HFFc6 (cell line): ENCODE data around the gene IFITM10. TPM values are rescaled to one million over a fixed set of nuclear protein-coding genes. Genes with fewer than 3 reads are reported as not detected.

Source experiments
- DNase-seq: peaks from one replicate; pipeline ENCODE4 v3.0.0-alpha.2; 2018
- H3K27ac Mint-ChIP-seq: 2 replicates; pipeline ENCODE4 v1.8.0; 2020; ENCODE audit warnings: mild to moderate bottlenecking, mixed read lengths
- H3K27me3 Mint-ChIP-seq: 2 replicates; pipeline ENCODE4 v1.8.0; 2021; ENCODE audit warnings: mild to moderate bottlenecking, moderate library complexity, mixed read lengths; ENCODE audit not compliant: insufficient read depth
- H3K36me3 Mint-ChIP-seq: 2 replicates; pipeline ENCODE4 v1.8.0; 2021; ENCODE audit warnings: low read depth, mixed read lengths
- H3K4me1 Mint-ChIP-seq: 2 replicates; pipeline ENCODE4 v1.8.0; 2020; ENCODE audit warnings: low read depth, mixed read lengths
- H3K4me3 Mint-ChIP-seq: 2 replicates; pipeline ENCODE4 v1.8.0; 2020; ENCODE audit warnings: mild to moderate bottlenecking, moderate library complexity, mixed read lengths
- H3K9me3 Mint-ChIP-seq: 2 replicates; pipeline ENCODE4 v1.8.0; 2020; ENCODE audit warnings: mild to moderate bottlenecking, mixed read lengths
- CTCF ChIP-seq: fragments of 200-600 bp; sonication (generic); IDR thresholded peaks from 2 replicates; pipeline ENCODE4 v1.5.0; 2021; ENCODE audit warnings: antibody characterized with exemption, mild to moderate bottlenecking
- total RNA-seq, 6 experiments: library from RNA; stranded (reverse); fragmentation: NEBNext Ultra II Directional; extraction: Animal tissue kit (Norgen Biotek cat#: 25700); gene quantifications; 2 replicates in 1 of 6; 3 replicates in 5 of 6; pipeline ENCODE4 v1.2.3, GENCODE V29; 2021

Gene IFITM10
- total RNA-seq, 6 experiments from 2014 or later, result 0.21 to 0.71 (median 0.45) TPM

DNA sequence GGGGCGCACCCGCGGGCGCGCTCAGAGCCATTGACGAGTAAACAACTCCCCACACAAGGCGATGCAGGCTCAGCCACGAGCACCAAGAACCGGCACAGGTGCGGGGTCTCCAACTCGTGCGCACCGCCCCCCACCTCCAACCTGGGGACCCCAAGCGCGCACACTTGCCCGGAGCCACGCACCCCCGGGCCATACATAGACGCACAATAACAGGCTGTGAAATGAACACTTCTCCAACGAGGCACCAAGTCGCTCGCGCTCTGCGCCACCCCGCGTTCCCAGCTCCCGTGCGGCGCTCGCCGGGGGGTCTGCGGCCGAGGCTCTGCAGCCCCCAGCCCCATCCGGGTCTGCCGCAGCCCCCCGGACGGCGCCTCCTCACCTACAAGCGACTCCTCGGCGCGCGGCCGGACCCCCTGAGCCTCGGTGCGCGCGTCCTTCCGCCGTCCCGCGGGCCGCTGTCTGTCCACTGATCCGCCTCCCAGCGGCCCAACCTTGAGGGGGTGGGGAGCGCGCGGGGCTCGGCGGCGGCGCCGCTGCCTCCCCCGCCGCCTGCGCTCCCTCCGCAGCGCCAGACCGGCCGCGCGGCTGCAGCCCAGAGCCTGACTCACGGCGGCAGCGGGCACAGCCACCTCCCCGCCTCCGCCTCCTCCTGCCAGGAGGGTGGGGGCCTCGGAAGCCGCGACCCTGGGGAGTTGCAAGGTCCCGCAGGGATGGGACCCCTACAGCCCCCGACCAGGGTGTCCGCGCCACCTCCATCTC lies 1.6 kb downstream of the IFITM10 start:
- peaks cover 5% of the 10 kb centered on the region for H3K9me3 Mint-ChIP-seq
- peaks cover 6% of the 10 kb centered on the region for H3K36me3 Mint-ChIP-seq
- peaks cover 14% of the 10 kb centered on the region for H3K4me1 Mint-ChIP-seq
- no peak for TF ChIP-seq CTCF
- peaks cover 16% of the 10 kb centered on the region for H3K27me3 Mint-ChIP-seq
- H3K4me3 Mint-ChIP-seq, result peak overlapping the region; percentile 43; the same call in 1 of the 2 replicates
- H3K27ac Mint-ChIP-seq, result no peak overlapping the region
- DNase-seq, result no peak

DNA sequence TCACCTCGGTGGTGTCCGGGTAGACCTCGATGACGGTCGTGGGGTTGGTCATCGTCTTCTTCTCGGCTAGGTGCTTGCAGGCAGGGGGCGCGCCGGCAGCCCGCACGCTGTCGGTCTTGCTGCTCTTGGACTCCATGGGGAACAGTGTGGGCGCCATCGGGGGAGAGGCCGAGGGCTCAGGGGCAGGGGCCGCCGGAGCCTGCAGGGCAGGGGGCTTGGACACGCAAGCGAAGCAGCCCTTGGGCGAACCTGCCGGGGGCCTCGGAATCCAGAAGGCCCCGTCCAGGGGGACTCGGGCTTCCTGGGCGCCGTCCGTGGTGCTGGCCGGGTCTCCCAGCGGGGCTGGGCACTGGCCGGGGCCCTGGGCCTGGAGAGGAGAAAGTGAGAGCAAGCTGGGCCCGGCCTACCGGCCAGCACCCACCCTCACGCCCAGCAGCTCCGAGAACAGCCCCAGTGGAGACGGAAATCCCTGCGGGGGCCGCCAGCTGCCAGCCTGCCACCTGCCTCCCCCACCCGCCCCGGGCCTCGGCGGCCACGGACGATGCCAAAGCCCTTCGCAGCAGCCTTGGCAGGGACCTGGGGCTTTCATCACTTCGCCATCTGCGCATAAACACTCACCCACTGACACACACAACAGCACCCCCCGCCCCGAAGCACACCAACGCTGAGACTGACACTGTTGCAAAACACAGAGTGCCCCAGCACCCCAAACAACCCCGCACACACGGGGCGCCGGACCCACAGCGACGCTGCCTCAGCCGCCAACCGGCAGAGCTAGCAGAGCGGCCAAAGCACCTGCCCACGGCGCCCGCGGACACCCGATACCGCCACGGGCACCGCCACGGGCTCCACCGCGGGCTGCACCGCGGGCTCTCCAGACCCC lies 2.4 kb downstream of the IFITM10 start:
- Mint-ChIP-seq H3K27me3 (peaks cover 16% of the 10 kb centered on the region), H3K4me3 (no peak overlapping the region; the same call in 1 of the 2 replicates), H3K4me1 (peaks cover 14% of the 10 kb centered on the region), H3K36me3 (peaks cover 6% of the 10 kb centered on the region), H3K9me3 (peaks cover 5% of the 10 kb centered on the region), H3K27ac (no peak overlapping the region)
- 0 out of 2 replicates have a peak, but pooled peaks have one; percentile 12 for TF ChIP-seq CTCF
- no peak for DNase-seq

DNA sequence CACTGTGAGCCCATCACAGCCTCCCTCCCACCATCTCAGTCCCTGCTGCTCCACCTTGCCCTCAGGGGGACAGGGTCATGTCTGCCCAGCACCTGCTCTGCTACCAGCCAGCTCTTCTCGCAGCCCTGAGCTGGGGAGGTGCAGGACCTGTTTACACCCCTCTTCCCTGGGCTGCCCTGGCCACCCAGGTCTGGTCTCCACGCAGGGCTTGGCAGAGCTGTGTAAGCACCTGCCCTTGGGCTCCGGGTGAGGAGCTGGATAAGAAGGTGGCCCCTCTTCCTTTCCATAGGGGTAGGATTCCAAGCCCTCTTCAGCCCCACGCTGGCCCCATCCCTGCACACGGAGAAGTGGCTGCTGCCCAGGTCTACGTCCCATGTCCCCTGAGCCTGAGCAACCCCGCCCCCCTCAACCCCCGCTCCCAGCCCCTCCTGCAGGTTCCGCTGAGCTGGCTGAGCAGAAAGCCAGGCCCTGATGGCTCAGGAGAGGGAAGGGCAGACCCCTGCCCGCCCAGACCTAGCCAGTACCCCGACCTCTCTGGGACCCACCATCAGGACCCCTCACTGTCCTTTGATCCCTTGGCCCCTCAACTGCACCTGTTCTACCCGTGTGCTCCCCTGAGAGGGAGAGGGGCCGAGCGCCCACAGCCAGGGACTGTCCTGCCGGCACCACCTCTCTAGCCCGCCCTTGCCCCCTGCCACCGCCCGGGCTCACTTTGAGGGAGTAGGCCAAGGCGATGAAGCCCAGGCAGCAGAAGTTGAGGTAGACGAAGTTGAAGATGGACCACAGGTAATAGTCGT lies 3.2 kb downstream of the IFITM10 start:
- Mint-ChIP-seq H3K9me3 (peaks cover 5% of the 10 kb centered on the region), H3K27me3 (peaks cover 16% of the 10 kb centered on the region), H3K27ac (no peak overlapping the region), H3K4me3 (no peak overlapping the region), H3K4me1 (peaks cover 14% of the 10 kb centered on the region), H3K36me3 (peaks cover 6% of the 10 kb centered on the region)
- TF ChIP-seq CTCF, result no peak
- no peak for DNase-seq

DNA sequence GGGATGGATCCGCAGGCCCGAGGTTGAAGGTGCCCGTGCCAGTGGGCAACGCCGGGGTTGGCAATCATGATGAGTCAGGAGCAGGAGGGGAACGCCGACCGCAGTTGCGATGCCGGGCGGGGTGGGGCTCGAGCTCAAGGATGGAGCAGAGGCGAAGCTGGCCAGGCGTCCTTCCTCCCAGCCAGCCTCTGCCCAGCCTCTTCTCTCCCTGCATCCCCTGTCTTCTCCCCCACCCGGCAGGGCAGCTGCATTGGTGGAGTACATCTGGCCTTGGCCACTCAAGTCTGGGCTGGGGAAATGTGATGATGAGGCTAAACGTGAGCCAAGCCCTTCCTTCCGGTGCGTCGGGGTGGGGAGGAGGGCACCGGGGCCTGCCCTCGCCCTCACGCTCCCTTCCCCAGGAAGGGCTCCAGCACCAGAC lies 3.9 kb downstream of the IFITM10 start:
- Mint-ChIP-seq H3K27me3 (peaks cover 16% of the 10 kb centered on the region), H3K27ac (no peak overlapping the region), H3K36me3 (peaks cover 6% of the 10 kb centered on the region), H3K4me3 (no peak overlapping the region), H3K9me3 (peaks cover 5% of the 10 kb centered on the region), H3K4me1 (peaks cover 14% of the 10 kb centered on the region)
- TF ChIP-seq CTCF, result no peak
- DNase-seq, result no peak

DNA sequence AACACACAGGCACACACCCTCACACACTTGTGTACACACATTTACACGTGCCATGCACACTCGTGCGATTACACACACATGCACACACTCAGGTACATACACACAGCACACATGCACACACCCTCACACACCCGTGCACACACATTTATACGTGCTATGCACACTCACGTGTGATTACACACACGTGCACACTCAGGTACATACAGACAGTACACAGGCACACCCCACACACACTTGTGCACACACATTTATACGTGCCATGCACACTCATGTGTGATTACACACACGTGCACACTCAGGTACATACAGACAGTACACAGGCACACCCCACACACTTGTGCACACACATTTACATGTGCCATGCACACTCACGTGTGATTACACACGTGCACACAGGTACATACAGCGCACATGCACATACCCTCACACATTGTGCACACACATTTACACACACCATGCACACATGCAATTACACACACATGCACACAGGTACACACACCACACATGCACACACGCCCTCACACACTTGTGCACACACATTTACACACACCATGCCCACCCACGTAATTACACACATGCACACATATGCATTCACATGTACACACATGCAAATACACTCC lies 4.6 kb downstream of the IFITM10 start:
- peaks cover 14% of the 10 kb centered on the region for H3K4me1 Mint-ChIP-seq
- peaks cover 16% of the 10 kb centered on the region for H3K27me3 Mint-ChIP-seq
- no peak overlapping the region for H3K27ac Mint-ChIP-seq
- peaks cover 6% of the 10 kb centered on the region for H3K36me3 Mint-ChIP-seq
- H3K9me3 Mint-ChIP-seq, result peaks cover 5% of the 10 kb centered on the region
- no peak for DNase-seq
- no peak for TF ChIP-seq CTCF
- no peak overlapping the region for H3K4me3 Mint-ChIP-seq
